SK-N-MC (cell line): ENCODE data around the gene SH3RF3.

Experiments
- EZH2 ChIP-seq: fragments of 200-600 bp; sonication (generic); IDR thresholded peaks from one replicate; pipeline ENCODE4 v1.6.1; 2017; ENCODE audit warnings: antibody characterized with exemption
- FOXP2 ChIP-seq: optimal IDR thresholded peaks from 2 replicates; pipeline ENCODE3; 2011; ENCODE audit warnings: mild to moderate bottlenecking, moderate library complexity; ENCODE audit not compliant: insufficient read depth; ENCODE audit errors: extremely low read length, control extremely low read depth
- POLR2AphosphoS5 ChIP-seq: IDR thresholded peaks from 2 replicates; pipeline ENCODE4 v1.6.1; 2012; ENCODE audit warnings: mild to moderate bottlenecking, low read depth, low read length, borderline replicate concordance

- TF ChIP-seq POLR2AphosphoS5 (no peak), EZH2 (no peak), FOXP2 (no peak)
These were observed 65.6 kb downstream of the SH3RF3 start for GRCh38 chr2:109194620-109194937.
